ENCODE measurements around the gene SF1.

The SF1 gene

GRCh38 chr11:64762277-64762673, 16.1 kb downstream of the SF1 start:
- peaks cover 9 to 56% (median 54%) of the 10 kb centered on the region in 5 donors for H3K4me1 ChIP-seq (ENCODE audit: control insufficient read depth in 5 of 5, insufficient read depth in 5 of 5, low read length in 5 of 5)

GRCh38 chr11:64760759-64761420, 17.5 kb downstream of the SF1 start:
- Histone ChIP-seq H3K36me3 (ENCODE audit: control insufficient read depth in 5 of 5, insufficient read depth in 5 of 5, low read length in 5 of 5) (peaks cover 0 to 38% (median 34%) of the 10 kb centered on the region in 5 donors), H3K4me1 (ENCODE audit: control insufficient read depth in 5 of 5, insufficient read depth in 5 of 5, low read length in 5 of 5) (peaks cover 9 to 56% (median 54%) of the 10 kb centered on the region in 5 donors), H3K9ac (ENCODE audit: low read length in 5 of 5) (no peak overlapping the region), H3K9me3 (ENCODE audit: control insufficient read depth in 5 of 5, low read length in 5 of 5) (no peaks in the 10 kb centered on the region), H3K27me3 (ENCODE audit: control insufficient read depth in 5 of 5, insufficient read depth in 4 of 5, low read length in 5 of 5) (no peaks in the 10 kb centered on the region), H3K27ac (ENCODE audit: low read depth, low read length) (no peak overlapping the region), H3K4me3 (ENCODE audit: low read depth in 1 of 5, low read length in 5 of 5) (no peak overlapping the region)

More at GRCh38 chr11:64762277-64762673, 16.1 kb downstream of the SF1 start:
- no peaks in the 10 kb centered on the region for H3K27me3 ChIP-seq (ENCODE audit: control insufficient read depth in 5 of 5, insufficient read depth in 4 of 5, low read length in 5 of 5)
- H3K36me3 ChIP-seq (ENCODE audit: control insufficient read depth in 5 of 5, insufficient read depth in 5 of 5, low read length in 5 of 5) = peaks cover 0 to 50% (median 47%) of the 10 kb centered on the region in 5 donors
- no peak overlapping the region for H3K27ac ChIP-seq (ENCODE audit: low read depth, low read length)
- H3K9ac ChIP-seq (ENCODE audit: low read length in 5 of 5) = peak overlapping the region in 1 of 5 donors; percentile 31
- no peaks in the 10 kb centered on the region for H3K9me3 ChIP-seq (ENCODE audit: control insufficient read depth in 5 of 5, low read length in 5 of 5)
- no peak overlapping the region for H3K4me3 ChIP-seq (ENCODE audit: low read depth in 1 of 5, low read length in 5 of 5)

DNA sequence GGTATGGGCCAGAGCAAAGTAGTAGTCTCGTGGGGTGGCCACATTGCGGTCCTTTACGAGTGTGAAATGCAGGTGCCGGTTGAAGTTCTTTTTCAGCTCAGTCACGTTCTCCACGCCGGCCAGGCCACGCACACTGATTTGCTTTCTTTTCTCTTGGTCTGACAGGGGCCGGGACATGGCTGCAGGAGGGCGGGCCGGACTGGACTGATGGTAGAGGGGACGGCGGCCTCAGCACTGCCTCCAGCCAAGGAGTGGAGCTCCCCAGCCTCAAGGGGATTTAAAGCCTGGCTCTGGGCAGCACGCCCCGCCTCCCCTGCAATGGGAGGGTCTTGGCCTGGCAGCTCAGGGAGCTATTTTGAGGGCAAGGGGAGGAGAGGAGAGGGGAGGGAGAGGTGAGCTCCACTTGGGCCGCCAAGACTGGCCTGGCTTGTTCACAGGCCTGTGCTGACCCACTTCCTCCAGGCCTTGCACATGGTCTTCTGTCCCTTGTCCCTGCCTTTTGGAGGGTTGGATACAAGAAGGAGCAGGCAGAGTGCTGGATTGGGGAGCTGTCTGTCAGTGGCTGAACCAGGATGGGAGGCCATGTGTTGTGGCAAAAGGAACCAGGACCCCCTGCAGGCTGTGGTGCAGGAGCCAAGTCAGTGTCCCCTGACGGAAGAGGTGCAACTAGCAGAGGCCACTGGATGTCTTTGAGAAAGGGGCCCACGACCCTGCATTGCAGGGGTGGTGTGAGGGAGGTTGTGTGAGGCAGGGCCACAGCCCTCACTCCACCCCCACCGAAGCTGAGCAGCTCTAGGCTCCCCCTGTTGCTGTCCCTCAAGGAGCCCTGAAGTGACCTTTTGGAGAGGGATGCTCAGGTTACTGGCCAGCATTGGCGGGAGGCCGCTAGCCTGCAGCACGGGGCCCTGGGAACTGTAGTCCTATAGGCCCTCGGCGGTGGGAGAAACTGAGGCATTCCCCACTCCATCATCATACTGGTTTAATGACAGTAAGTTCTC, 18.3 kb downstream of the SF1 start, which contains the start of gene PYGM:
Gene PYGM, minus strand, starts transcription at position 253 of the 998 bp plus-strand sequence. Its CDS starts 76 bp downstream, at position 177.
- Histone ChIP-seq H3K27me3 (ENCODE audit: control insufficient read depth in 5 of 5, insufficient read depth in 4 of 5, low read length in 5 of 5) (no peaks in the 10 kb centered on the region), H3K36me3 (ENCODE audit: control insufficient read depth in 5 of 5, insufficient read depth in 5 of 5, low read length in 5 of 5) (peaks cover 0 to 30% (median 26%) of the 10 kb centered on the region in 5 donors), H3K4me3 (ENCODE audit: low read depth in 1 of 5, low read length in 5 of 5) (peak within 1 kb of the TSS; percentile 24 to 53 (median 44)), H3K4me1 (ENCODE audit: control insufficient read depth in 5 of 5, insufficient read depth in 5 of 5, low read length in 5 of 5) (peaks cover 9 to 56% (median 54%) of the 10 kb centered on the region in 5 donors), H3K9ac (ENCODE audit: low read length in 5 of 5) (peak within 1 kb of the TSS in 2 of 5 donors; percentile 16 to 56), H3K27ac (ENCODE audit: low read depth, low read length) (peak within 1 kb of the TSS; percentile 37), H3K9me3 (ENCODE audit: control insufficient read depth in 5 of 5, low read length in 5 of 5) (no peaks in the 10 kb centered on the region)

- H3K36me3 ChIP-seq (ENCODE audit: control insufficient read depth in 5 of 5, insufficient read depth in 5 of 5, low read length in 5 of 5) = peaks cover 0 to 22% (median 18%) of the 10 kb centered on the region in 5 donors
- peak overlapping the region; percentile 37 for H3K27ac ChIP-seq (ENCODE audit: low read depth, low read length)
- H3K4me1 ChIP-seq (ENCODE audit: control insufficient read depth in 5 of 5, insufficient read depth in 5 of 5, low read length in 5 of 5) = peaks cover 9 to 55% (median 53%) of the 10 kb centered on the region in 5 donors
- H3K9ac ChIP-seq (ENCODE audit: low read length in 5 of 5) = peak overlapping the region in 2 of 5 donors; percentile 16 to 56
- H3K4me3 ChIP-seq (ENCODE audit: low read depth in 1 of 5, low read length in 5 of 5) = peak overlapping the region; percentile 24 to 53 (median 44)
- no peaks in the 10 kb centered on the region for H3K27me3 ChIP-seq (ENCODE audit: control insufficient read depth in 5 of 5, insufficient read depth in 4 of 5, low read length in 5 of 5)
- H3K9me3 ChIP-seq (ENCODE audit: control insufficient read depth in 5 of 5, low read length in 5 of 5) = no peaks in the 10 kb centered on the region
These were observed 19.1 kb downstream of the SF1 start for GRCh38 chr11:64759131-64759721.

- Histone ChIP-seq H3K4me1 (ENCODE audit: control insufficient read depth in 5 of 5, insufficient read depth in 5 of 5, low read length in 5 of 5) (peaks cover 9 to 48% (median 45%) of the 10 kb centered on the region in 5 donors), H3K9ac (ENCODE audit: low read length in 5 of 5) (peak overlapping the region in 1 of 5 donors; percentile 56), H3K36me3 (ENCODE audit: control insufficient read depth in 5 of 5, insufficient read depth in 5 of 5, low read length in 5 of 5) (peaks cover 0 to 15% (median 10%) of the 10 kb centered on the region in 5 donors), H3K4me3 (ENCODE audit: low read depth in 1 of 5, low read length in 5 of 5) (no peak overlapping the region), H3K9me3 (ENCODE audit: control insufficient read depth in 5 of 5, low read length in 5 of 5) (no peaks in the 10 kb centered on the region), H3K27ac (ENCODE audit: low read depth, low read length) (no peak overlapping the region), H3K27me3 (ENCODE audit: control insufficient read depth in 5 of 5, insufficient read depth in 4 of 5, low read length in 5 of 5) (no peaks in the 10 kb centered on the region)
These were observed 19.8 kb downstream of the SF1 start for GRCh38 chr11:64758330-64759079.

- peaks cover 6 to 40% (median 38%) of the 10 kb centered on the region in 5 donors for H3K4me1 ChIP-seq (ENCODE audit: control insufficient read depth in 5 of 5, insufficient read depth in 5 of 5, low read length in 5 of 5)
- no peaks in the 10 kb centered on the region for H3K9me3 ChIP-seq (ENCODE audit: control insufficient read depth in 5 of 5, low read length in 5 of 5)
- no peak overlapping the region for H3K9ac ChIP-seq (ENCODE audit: low read length in 5 of 5)
- peaks cover 0 to 10% (median 5%) of the 10 kb centered on the region in 5 donors for H3K36me3 ChIP-seq (ENCODE audit: control insufficient read depth in 5 of 5, insufficient read depth in 5 of 5, low read length in 5 of 5)
- H3K4me3 ChIP-seq (ENCODE audit: low read depth in 1 of 5, low read length in 5 of 5) = no peak overlapping the region
- no peak overlapping the region for H3K27ac ChIP-seq (ENCODE audit: low read depth, low read length)
- H3K27me3 ChIP-seq (ENCODE audit: control insufficient read depth in 5 of 5, insufficient read depth in 4 of 5, low read length in 5 of 5) = no peaks in the 10 kb centered on the region
These were observed 20.6 kb downstream of the SF1 start for GRCh38 chr11:64757549-64758329.

DNA sequence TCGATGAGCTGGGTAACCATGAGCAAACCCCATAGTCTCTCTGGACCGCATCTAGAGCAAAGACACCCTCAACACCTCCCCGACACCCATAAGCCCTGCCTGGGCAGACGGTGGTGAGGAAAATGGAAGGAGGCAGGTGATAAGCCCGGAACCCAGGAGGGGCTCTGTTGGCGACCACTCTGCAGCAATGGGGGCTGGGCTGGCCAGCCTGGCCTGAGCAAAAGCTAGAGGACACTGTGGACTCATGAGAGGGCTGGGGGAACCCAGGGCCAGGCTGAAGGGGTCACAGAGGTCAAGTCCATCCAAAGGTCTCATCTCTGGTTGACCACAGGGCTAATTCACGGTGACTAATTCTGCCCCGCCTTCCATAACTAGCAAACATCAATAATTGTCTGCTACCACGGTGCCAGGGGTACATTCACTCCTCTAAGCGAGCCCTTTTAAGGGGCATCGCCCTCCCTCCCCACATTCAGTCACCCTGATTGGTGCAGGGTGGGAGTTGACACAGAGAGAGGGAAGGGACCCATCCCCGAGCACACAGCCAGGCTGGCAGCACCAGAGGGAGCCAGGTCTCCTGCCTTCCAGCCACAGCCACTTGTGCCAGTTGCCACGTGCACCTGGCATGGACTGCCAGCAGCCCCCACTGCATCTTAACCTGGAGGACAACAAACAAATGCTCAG, 22.5 kb downstream of the SF1 start:
- Histone ChIP-seq H3K4me1 (ENCODE audit: control insufficient read depth in 5 of 5, insufficient read depth in 5 of 5, low read length in 5 of 5) (peaks cover 6 to 23% (median 21%) of the 10 kb centered on the region in 5 donors), H3K36me3 (ENCODE audit: control insufficient read depth in 5 of 5, insufficient read depth in 5 of 5, low read length in 5 of 5) (peaks cover 0 to 21% (median 10%) of the 10 kb centered on the region in 5 donors), H3K9ac (ENCODE audit: low read length in 5 of 5) (no peak overlapping the region), H3K9me3 (ENCODE audit: control insufficient read depth in 5 of 5, low read length in 5 of 5) (no peaks in the 10 kb centered on the region), H3K4me3 (ENCODE audit: low read depth in 1 of 5, low read length in 5 of 5) (no peak overlapping the region), H3K27me3 (ENCODE audit: control insufficient read depth in 5 of 5, insufficient read depth in 4 of 5, low read length in 5 of 5) (no peaks in the 10 kb centered on the region), H3K27ac (ENCODE audit: low read depth, low read length) (no peak overlapping the region)

- Histone ChIP-seq H3K9me3 (ENCODE audit: control insufficient read depth in 5 of 5, low read length in 5 of 5) (no peaks in the 10 kb centered on the region), H3K36me3 (ENCODE audit: control insufficient read depth in 5 of 5, insufficient read depth in 5 of 5, low read length in 5 of 5) (peaks cover 0 to 26% (median 14%) of the 10 kb centered on the region in 5 donors), H3K27me3 (ENCODE audit: control insufficient read depth in 5 of 5, insufficient read depth in 4 of 5, low read length in 5 of 5) (no peaks in the 10 kb centered on the region), H3K4me1 (ENCODE audit: control insufficient read depth in 5 of 5, insufficient read depth in 5 of 5, low read length in 5 of 5) (peaks cover 2 to 16% (median 13%) of the 10 kb centered on the region in 5 donors), H3K9ac (ENCODE audit: low read length in 5 of 5) (no peak overlapping the region), H3K27ac (ENCODE audit: low read depth, low read length) (no peak overlapping the region), H3K4me3 (ENCODE audit: low read depth in 1 of 5, low read length in 5 of 5) (no peak overlapping the region)
These were observed 23.3 kb downstream of the SF1 start for GRCh38 chr11:64754919-64755662.
